Endothelial cell (in vitro differentiated cells): ENCODE results near the gene SRY. TPM values are rescaled to one million over a fixed set of nuclear protein-coding genes. Genes with fewer than 3 reads are reported as not detected.

Experiments used
- total RNA-seq: library from RNA; stranded (reverse); fragmentation: NEBNext Ultra II Directional; extraction: Animal tissue kit (Norgen Biotek cat#: 25700); gene quantifications from one replicate; pipeline ENCODE4 v1.2.1, GENCODE V29; 2021; ENCODE audit not compliant: unreplicated experiment

SRY gene
- total RNA-seq, 1 donor from 2014 or later, result 0.33 TPM

Other genes starting within 250 kb of the SRY start
- gene RPS4Y1, start 53.9 kb upstream of the SRY start, total RNA-seq, result 255 TPM
- gene ZFY, start 147.7 kb upstream of the SRY start, total RNA-seq, result 24.2 TPM